ENCODE results near the gene TOLLIP.

Gene TOLLIP

GRCh38 chr11:1303126-1303821 is 6.2 kb downstream of the TOLLIP start:
- TF ChIP-seq CTCF (IDR thresholded peaks at IDR 0.05; ENCODE audit: low read depth, low read length) = no peak

GRCh38 chr11:1302461-1303125 is 6.8 kb downstream of the TOLLIP start:
- H3K4me3 ChIP-seq (ENCODE audit: low read depth, low read length) = no peak overlapping the region
- no peak for TF ChIP-seq CTCF (IDR thresholded peaks at IDR 0.05; ENCODE audit: low read depth, low read length)

More at GRCh38 chr11:1303126-1303821, 6.2 kb downstream of the TOLLIP start:
- H3K4me3 ChIP-seq (ENCODE audit: low read depth, low read length) = no peak overlapping the region

GRCh38 chr11:1302041-1302460 is 7.4 kb downstream of the TOLLIP start:
- no peak overlapping the region for H3K4me3 ChIP-seq (ENCODE audit: low read depth, low read length)
- TF ChIP-seq CTCF (IDR thresholded peaks at IDR 0.05; ENCODE audit: low read depth, low read length) = no peak

- TF ChIP-seq CTCF (IDR thresholded peaks at IDR 0.05; ENCODE audit: low read depth, low read length) = no peak
- no peak overlapping the region for H3K4me3 ChIP-seq (ENCODE audit: low read depth, low read length)
Observed at GRCh38 chr11:1301220-1302000, 8.0 kb downstream of the TOLLIP start.

- no peak overlapping the region for H3K4me3 ChIP-seq (ENCODE audit: low read depth, low read length)
- TF ChIP-seq CTCF (IDR thresholded peaks at IDR 0.05; ENCODE audit: low read depth, low read length) = no peak
Observed at GRCh38 chr11:1300569-1301187, 8.8 kb downstream of the TOLLIP start.

- no peak overlapping the region for H3K4me3 ChIP-seq (ENCODE audit: low read depth, low read length)
- no peak for TF ChIP-seq CTCF (IDR thresholded peaks at IDR 0.05; ENCODE audit: low read depth, low read length)
Observed at GRCh38 chr11:1300121-1300520, 9.3 kb downstream of the TOLLIP start.

Data from WI38 (cell line).